Mucosa of rectum (tissue), 2 donors: ENCODE measurements around the gene DPYD.

Experiments
- H3K27ac ChIP-seq, 2 donors: one replicate each; pipeline ENCODE4 v1.7.0; 2013; ENCODE audit warnings: inconsistent platforms in 2 of 2, low read depth in 2 of 2, low read length in 2 of 2
- H3K27me3 ChIP-seq, 2 donors: one replicate each; pipeline ENCODE4 v1.7.0; 2013; ENCODE audit warnings: low read length in 2 of 2; ENCODE audit not compliant: control insufficient read depth in 2 of 2, insufficient read depth in 2 of 2
- H3K36me3 ChIP-seq, 2 donors: one replicate each; pipeline ENCODE4 v1.7.0; 2013; ENCODE audit warnings: low read length in 2 of 2; ENCODE audit not compliant: control insufficient read depth in 2 of 2, insufficient read depth in 2 of 2
- H3K4me1 ChIP-seq, 2 donors: one replicate each; pipeline ENCODE4 v1.7.0; 2013; ENCODE audit warnings: low read length in 2 of 2, mild to moderate bottlenecking in 1 of 2; ENCODE audit not compliant: control insufficient read depth in 2 of 2, insufficient read depth in 2 of 2
- H3K4me3 ChIP-seq, 2 donors: one replicate each; pipeline ENCODE4 v1.7.0; 2013; ENCODE audit warnings: low read length in 2 of 2
- H3K9ac ChIP-seq, 2 donors: one replicate each; pipeline ENCODE4 v1.7.0; 2013; ENCODE audit warnings: low read length in 2 of 2, low read depth in 1 of 2, mild to moderate bottlenecking in 1 of 2
- H3K9me3 ChIP-seq, 2 donors: one replicate each; pipeline ENCODE4 v1.7.0; 2013; ENCODE audit warnings: low read length in 2 of 2; ENCODE audit not compliant: control insufficient read depth in 2 of 2
- donor health status: healthy.
- donor health status: Normal muscosa, but diverticular disease.

Gene DPYD

DNA sequence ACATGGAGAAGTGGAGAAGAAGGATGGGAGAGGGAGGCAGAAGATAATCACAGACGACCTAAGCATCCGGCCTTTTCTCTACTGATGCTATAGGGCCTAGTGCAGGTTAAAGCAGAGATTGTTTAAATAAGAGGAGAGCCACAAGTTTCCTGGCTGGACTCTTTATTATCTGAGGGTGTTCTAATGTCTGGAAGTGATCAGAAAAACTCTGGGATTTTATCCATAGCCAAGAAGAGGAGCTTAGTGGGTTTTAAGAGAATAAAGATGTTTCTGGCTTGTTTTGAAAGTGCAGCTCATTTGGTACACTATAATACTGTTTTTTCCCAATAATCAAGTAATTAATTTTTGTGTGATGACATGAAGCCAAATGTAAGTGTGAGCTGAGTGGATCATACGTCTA, 780.2 kb downstream of the DPYD start:
- H3K4me1 ChIP-seq, result no peaks in the 10 kb centered on the region

DNA sequence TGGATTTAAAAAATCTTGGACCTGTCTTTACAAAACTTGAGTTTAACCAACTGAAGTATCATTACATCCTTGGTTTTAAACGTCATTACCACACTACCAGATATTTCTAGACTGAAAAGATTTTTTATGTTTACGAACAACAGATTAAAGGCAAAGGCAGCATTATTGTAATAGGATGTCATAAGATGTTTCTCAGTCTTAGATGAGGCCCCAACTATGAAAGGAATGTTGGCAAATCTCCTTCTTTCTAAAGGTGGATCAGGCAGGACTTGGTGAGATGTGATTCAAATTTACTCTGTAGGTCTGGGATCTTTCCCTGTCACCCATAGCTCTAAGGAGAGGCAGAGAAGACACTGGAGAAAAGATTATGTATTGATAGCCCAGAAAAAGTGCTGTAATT, 781.3 kb downstream of the DPYD start:
- Histone ChIP-seq H3K27me3 (no peaks in the 10 kb centered on the region), H3K9me3 (no peaks in the 10 kb centered on the region), H3K27ac (no peak overlapping the region), H3K36me3 (no peaks in the 10 kb centered on the region), H3K4me3 (no peak overlapping the region), H3K9ac (no peak overlapping the region), H3K4me1 (no peaks in the 10 kb centered on the region)

More for the DNA sequence above, 780.2 kb downstream of the DPYD start:
- H3K4me3 ChIP-seq, result no peak overlapping the region
- H3K36me3 ChIP-seq, result no peaks in the 10 kb centered on the region
- H3K27me3 ChIP-seq, result no peaks in the 10 kb centered on the region
- no peaks in the 10 kb centered on the region for H3K9me3 ChIP-seq
- H3K9ac ChIP-seq, result no peak overlapping the region
- H3K27ac ChIP-seq, result no peak overlapping the region

DNA sequence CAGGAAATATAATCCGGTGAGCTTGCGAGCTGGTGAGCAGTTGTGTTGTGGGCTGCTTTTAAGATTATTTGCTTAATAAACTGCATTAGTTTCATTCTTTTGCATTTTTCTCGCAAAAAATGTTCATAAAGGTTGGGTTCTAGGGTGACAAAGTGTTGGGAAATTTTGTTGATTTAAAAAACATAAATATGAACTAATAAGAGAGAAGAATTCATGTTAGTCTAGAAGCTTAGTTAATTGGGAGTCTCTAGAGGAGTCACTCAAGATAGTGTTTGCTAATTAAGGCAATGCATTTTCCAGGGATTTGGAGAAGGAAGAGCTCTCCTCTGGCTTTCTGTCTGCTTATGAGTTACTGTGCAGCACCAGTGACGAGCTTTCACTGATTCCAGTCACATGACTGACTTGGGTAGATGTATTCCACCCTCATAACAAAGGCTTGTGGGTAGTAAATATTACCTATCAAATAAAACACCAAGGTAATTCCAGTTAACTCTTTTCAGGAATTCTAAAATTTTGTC, 782.3 kb downstream of the DPYD start:
- Histone ChIP-seq H3K36me3 (no peaks in the 10 kb centered on the region), H3K9me3 (no peaks in the 10 kb centered on the region), H3K9ac (no peak overlapping the region), H3K27ac (no peak overlapping the region), H3K4me1 (no peaks in the 10 kb centered on the region), H3K4me3 (no peak overlapping the region), H3K27me3 (no peaks in the 10 kb centered on the region)

DNA sequence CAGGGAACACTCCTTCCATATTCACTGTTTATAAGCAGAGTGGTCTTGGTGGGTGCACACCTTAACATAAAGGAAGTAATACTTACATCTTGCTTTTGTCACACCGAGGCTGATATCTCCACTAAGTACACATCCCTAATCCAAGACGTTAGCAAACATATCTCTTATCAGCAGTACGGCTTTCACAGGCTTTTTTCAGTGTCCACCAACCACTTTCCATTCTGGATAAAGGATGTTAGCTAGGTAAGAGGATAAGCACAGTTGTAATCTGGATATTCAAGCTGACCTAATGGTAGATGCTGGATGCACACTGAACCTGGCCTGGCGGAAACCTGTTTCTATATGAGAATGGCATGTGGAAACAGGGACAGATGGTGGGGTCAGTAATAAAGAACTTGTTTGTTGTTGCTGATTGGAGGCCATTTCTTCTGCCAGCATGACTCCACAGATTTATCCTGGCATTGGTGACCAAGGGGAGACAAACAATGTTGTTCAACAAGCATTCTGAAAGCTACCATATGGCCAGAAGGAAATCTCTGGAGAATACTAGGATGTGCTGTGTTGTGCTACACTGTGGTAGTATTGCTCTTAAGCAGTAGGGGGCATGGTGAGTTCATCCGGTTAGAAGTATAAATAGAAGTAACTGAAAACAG, 782.8 kb downstream of the DPYD start:
- no peaks in the 10 kb centered on the region for H3K4me1 ChIP-seq
- no peak overlapping the region for H3K9ac ChIP-seq
- no peaks in the 10 kb centered on the region for H3K27me3 ChIP-seq
- H3K9me3 ChIP-seq, result no peaks in the 10 kb centered on the region
- H3K4me3 ChIP-seq, result no peak overlapping the region
- H3K27ac ChIP-seq, result no peak overlapping the region
- no peaks in the 10 kb centered on the region for H3K36me3 ChIP-seq

DNA sequence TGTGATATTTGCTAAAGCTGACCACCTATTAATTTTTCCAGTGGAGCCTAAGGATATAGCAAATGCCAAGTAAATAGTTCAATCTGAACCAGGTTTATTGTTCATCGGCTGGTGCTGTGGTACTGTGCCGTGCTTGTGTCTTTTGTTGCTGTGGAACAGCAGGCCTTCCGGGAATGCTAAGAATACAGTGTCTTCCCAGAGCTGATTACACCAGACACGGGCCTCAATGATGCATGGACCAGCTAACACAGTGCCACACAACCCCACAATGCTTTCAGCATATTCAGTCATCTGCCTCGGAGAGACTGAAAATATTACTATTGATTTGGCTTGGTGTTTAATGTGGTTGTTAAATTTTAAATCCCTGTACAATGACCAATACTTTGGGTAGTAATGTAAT, 783.8 kb downstream of the DPYD start:
- H3K9ac ChIP-seq, result no peak overlapping the region
- no peaks in the 10 kb centered on the region for H3K4me1 ChIP-seq
- H3K4me3 ChIP-seq, result no peak overlapping the region
- no peaks in the 10 kb centered on the region for H3K27me3 ChIP-seq
- H3K36me3 ChIP-seq, result no peaks in the 10 kb centered on the region
- H3K27ac ChIP-seq, result no peak overlapping the region
- H3K9me3 ChIP-seq, result no peaks in the 10 kb centered on the region

DNA sequence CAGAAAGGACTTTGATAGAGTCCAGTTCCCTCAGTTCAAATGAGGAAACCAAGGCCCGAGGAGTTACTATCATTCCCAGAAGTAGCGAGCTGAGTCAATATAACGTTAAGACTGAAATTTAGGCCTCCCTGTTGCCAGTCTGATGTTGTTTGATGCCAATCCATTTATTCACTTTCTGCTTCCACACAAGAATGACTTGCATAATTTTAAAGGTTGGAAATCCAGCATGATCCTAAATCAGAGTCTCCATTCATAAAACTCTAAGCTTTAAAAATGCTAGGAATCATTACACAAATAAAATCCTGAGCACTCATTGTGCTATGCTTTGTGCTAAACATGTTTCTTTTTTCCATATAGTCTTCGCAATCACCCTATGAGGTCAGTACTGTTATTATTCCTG, 784.9 kb downstream of the DPYD start:
- Histone ChIP-seq H3K27me3 (no peaks in the 10 kb centered on the region), H3K4me3 (no peak overlapping the region), H3K4me1 (no peaks in the 10 kb centered on the region), H3K9me3 (no peaks in the 10 kb centered on the region), H3K36me3 (no peaks in the 10 kb centered on the region), H3K9ac (no peak overlapping the region), H3K27ac (no peak overlapping the region)

DNA sequence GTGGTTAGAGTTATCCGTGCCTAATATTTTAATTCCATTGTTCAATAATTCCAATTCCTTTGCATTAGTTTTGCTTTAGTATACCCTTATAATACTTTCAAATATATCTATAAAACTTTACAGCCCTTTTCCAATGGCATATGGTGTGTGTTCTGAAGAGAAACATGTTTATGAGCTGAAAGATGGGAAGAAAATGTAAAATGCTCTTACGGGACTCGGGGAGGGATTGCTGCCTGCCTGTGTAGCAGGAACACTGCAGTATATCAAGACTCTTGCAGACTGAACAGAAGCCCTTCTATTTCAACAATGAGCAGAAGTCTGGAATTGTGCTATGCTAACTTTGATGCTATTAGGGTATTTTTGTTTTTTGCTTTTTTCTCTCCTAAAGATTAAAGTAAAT, 792.4 kb downstream of the DPYD start:
- no peaks in the 10 kb centered on the region for H3K27me3 ChIP-seq
- no peaks in the 10 kb centered on the region for H3K9me3 ChIP-seq
- H3K4me1 ChIP-seq, result no peaks in the 10 kb centered on the region
- H3K9ac ChIP-seq, result no peak overlapping the region
- no peak overlapping the region for H3K4me3 ChIP-seq
- no peak overlapping the region for H3K27ac ChIP-seq
- H3K36me3 ChIP-seq, result no peaks in the 10 kb centered on the region

DNA sequence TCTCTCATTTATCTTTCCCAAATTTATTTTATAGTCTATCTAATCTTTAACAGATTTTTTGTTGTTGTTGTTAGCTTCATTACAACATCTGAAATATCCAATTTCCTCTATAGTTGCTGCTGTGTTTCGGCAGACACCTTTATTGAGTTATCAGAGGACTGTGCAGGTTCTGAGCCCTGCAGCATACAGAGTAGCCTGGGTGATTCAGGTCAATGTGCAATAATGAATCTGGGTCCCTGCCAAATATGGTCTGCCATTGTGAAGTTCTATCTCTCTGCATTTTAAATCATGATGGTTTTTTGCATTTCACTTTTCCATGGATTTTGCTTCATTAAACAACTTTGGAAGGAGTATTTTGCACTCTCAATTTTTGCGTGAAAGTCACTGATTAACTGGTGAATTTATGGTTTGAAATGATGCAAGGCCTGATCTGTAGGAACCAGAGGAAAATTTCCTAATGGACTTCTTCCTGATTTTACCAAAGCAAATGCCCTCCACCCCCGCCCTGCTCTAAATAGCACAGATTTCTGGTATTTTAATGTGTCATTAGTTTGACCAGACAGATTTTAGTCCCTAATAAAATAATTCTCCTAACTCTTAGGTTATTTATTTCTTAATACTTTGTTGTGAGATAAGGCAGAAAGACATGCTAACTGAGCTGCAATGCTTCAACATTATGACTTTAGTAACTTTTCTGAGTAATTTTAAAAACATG, 797.0 kb downstream of the DPYD start:
- no peaks in the 10 kb centered on the region for H3K36me3 ChIP-seq
- no peak overlapping the region for H3K4me3 ChIP-seq
- no peak overlapping the region for H3K27ac ChIP-seq
- H3K4me1 ChIP-seq, result no peaks in the 10 kb centered on the region
- H3K9me3 ChIP-seq, result no peaks in the 10 kb centered on the region
- H3K27me3 ChIP-seq, result no peaks in the 10 kb centered on the region
- H3K9ac ChIP-seq, result no peak overlapping the region

DNA sequence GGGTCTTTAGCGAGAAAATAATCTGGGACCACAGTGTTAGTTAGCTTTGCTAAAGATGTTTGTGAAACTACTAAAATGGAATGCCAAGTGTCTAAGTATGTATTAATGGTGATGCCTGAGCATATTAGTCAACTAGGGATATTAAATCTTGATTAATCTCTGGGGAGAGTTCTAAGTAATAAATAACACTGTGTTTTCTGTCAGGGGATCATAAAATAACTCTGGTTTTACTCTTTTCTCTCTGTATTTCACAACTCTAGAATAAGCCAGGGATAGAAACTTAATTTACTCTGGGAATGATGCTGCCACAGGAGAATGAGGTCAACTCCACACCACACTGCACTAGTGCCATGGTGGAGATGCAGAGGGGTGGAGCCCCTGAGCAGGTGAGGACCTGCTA, 800.0 kb downstream of the DPYD start:
- Histone ChIP-seq H3K27me3 (no peaks in the 10 kb centered on the region), H3K27ac (no peak overlapping the region), H3K9ac (no peak overlapping the region), H3K4me1 (no peaks in the 10 kb centered on the region), H3K36me3 (no peaks in the 10 kb centered on the region), H3K9me3 (no peaks in the 10 kb centered on the region), H3K4me3 (no peak overlapping the region)

DNA sequence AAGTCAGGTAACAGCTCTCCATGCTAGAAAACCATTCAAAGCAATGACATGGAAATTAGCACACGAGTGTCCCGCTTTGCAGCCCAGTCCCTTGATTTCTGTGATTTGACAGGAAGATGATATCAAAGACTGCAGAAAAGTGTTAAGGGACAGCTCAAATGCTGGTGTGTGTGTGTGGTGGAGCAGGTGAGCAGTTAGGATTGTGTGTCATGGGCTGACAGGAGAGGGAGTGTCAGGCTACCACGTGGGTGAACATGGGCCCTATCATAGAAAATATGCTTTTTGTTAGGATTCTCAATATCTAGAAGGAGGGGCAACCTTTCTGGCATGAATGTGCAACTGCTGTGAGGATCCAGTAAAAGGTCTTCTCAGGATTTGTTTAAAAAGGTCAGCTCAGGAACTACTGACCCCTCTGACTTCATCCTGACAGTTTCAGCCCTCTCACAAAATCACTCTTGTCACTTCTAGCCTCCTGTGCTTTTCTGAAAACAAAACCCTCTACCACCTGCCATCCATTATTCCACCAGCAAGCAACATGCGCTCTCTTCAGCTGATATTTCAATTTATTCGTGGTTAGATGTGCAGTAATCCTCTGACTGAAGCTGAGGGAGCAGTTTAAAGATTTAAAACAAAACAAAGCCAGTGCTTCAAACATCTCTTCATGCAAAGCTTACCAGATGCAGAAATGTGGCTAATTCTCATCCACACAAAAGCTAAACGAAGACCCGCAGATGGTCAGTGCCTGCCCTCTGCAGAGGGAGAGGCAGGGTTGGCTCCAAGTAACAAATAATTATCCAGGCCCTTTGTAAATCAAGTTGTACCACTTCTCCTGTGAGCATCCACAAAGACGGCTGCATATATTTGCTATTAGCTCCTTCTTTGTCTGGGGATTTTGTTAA, 801.3 kb downstream of the DPYD start:
- H3K9ac ChIP-seq, result no peak overlapping the region
- no peak overlapping the region for H3K4me3 ChIP-seq
- no peak overlapping the region for H3K27ac ChIP-seq

More for the DNA sequence above, 801.3 kb downstream of the DPYD start:
- no peaks in the 10 kb centered on the region for H3K4me1 ChIP-seq
- no peaks in the 10 kb centered on the region for H3K27me3 ChIP-seq
- no peaks in the 10 kb centered on the region for H3K9me3 ChIP-seq
- H3K36me3 ChIP-seq, result no peaks in the 10 kb centered on the region
